H54 (cell line): ENCODE measurements around the gene ZNF12.

Experiments used
- DNase-seq: peaks from one replicate; pipeline ENCODE4 v3.0.0; 2011; ENCODE audit warnings: low spot score, mixed read lengths; ENCODE audit not compliant: insufficient read length
- FAIRE-seq: peaks from 3 replicates; lab custom pipeline; 2011; peaks lifted over from hg19 to GRCh38; lab: Jason Lieb, UNC
- POLR2A ChIP-seq: IDR thresholded peaks from 2 replicates; pipeline ENCODE4 v1.6.1; 2011; ENCODE audit warnings: low read depth, mild to moderate bottlenecking, low read length

Gene ZNF12

GRCh38 chr7:6654842-6655610 is 51.7 kb downstream of the ZNF12 start:
- no peak for TF ChIP-seq POLR2A
- FAIRE-seq (no peak), DNase-seq (no peak)

- FAIRE-seq (no peak), DNase-seq (no peak)
- no peak for TF ChIP-seq POLR2A
These were observed 52.5 kb downstream of the ZNF12 start for GRCh38 chr7:6654113-6654841.

- no peak for TF ChIP-seq POLR2A
- FAIRE-seq (no peak), DNase-seq (no peak)
These were observed 53.4 kb downstream of the ZNF12 start for GRCh38 chr7:6653071-6654003.

GRCh38 chr7:6652446-6653011 is 54.2 kb downstream of the ZNF12 start:
- no peak for DNase-seq
- no peak for FAIRE-seq
- TF ChIP-seq POLR2A = no peak

GRCh38 chr7:6651851-6652445 is 54.8 kb downstream of the ZNF12 start:
- FAIRE-seq (no peak), DNase-seq (no peak)
- no peak for TF ChIP-seq POLR2A

GRCh38 chr7:6650521-6651011 is 56.2 kb downstream of the ZNF12 start:
- TF ChIP-seq POLR2A = no peak
- FAIRE-seq = no peak
- no peak for DNase-seq

- DNase-seq = no peak
- FAIRE-seq = no peak
These were observed 56.7 kb downstream of the ZNF12 start for GRCh38 chr7:6650086-6650485.

GRCh38 chr7:6649241-6649961 is 57.3 kb downstream of the ZNF12 start:
- DNase-seq (no peak), FAIRE-seq (no peak)
- no peak for TF ChIP-seq POLR2A

More at GRCh38 chr7:6650086-6650485, 56.7 kb downstream of the ZNF12 start:
- no peak for TF ChIP-seq POLR2A

GRCh38 chr7:6648815-6649104 is 58.0 kb downstream of the ZNF12 start:
- no peak for FAIRE-seq
- DNase-seq = no peak
- TF ChIP-seq POLR2A = no peak

- TF ChIP-seq POLR2A = no peak
- FAIRE-seq (no peak), DNase-seq (no peak)
These were observed 58.5 kb downstream of the ZNF12 start for GRCh38 chr7:6648066-6648814.

GRCh38 chr7:6647541-6647940 is 59.2 kb downstream of the ZNF12 start:
- no peak for DNase-seq
- no peak for FAIRE-seq
- TF ChIP-seq POLR2A = no peak

GRCh38 chr7:6647080-6647479 is 59.7 kb downstream of the ZNF12 start:
- TF ChIP-seq POLR2A = no peak
- DNase-seq = no peak
- FAIRE-seq = no peak
